Gastrocnemius medialis (tissue), 4 donors: Measurements from ENCODE around the gene SPTBN5. TPM values are rescaled to one million over a fixed set of nuclear protein-coding genes. Genes with fewer than 3 reads are reported as not detected.

Experiments used
- ATAC-seq, 2 donors: fragments of 150-250 bp; one replicate each; pipeline ENCODE4 v1.9.1; 2016
- DNase-seq, 2 donors: peaks; one replicate each; pipeline ENCODE4 v3.0.0-alpha.2; 2019
- H3K27ac ChIP-seq, 4 donors: fragments of 200-600 bp; sonication (generic); 1 replicate in 1 of 4; 2 replicates in 3 of 4; pipeline ENCODE4 v1.5.1; 2016 to 2018; ENCODE audit warnings: mild to moderate bottlenecking in 2 of 4, moderate library complexity in 1 of 4
- H3K27me3 ChIP-seq, 3 donors: fragments of 200-600 bp; sonication (generic) in 2 of 3; 1 replicate in 1 of 3; 2 replicates in 2 of 3; pipeline versions ENCODE4 v1.5.1 to v1.6.0; 2016 to 2019; ENCODE audit warnings: mild to moderate bottlenecking in 1 of 3, moderate library complexity in 1 of 3
- H3K36me3 ChIP-seq, 2 donors: fragments of 200-600 bp; sonication (generic) in 1 of 2; one replicate each; pipeline ENCODE4 v1.5.1; 2017 to 2018
- H3K4me1 ChIP-seq, 2 donors: fragments of 200-600 bp; sonication (generic) in 1 of 2; one replicate each; pipeline ENCODE4 v1.5.1; 2016 to 2017; ENCODE audit warnings: mild to moderate bottlenecking in 2 of 2
- H3K4me3 ChIP-seq, 4 donors: fragments of 200-600 bp; sonication (generic) in 3 of 4; 1 replicate in 1 of 4; 2 replicates in 3 of 4; pipeline ENCODE4 v1.5.1; 2016 to 2019; ENCODE audit warnings: mild to moderate bottlenecking in 2 of 4
- H3K9me3 ChIP-seq, 3 donors: fragments of 200-600 bp; sonication (generic) in 2 of 3; 1 replicate in 1 of 3; 2 replicates in 2 of 3; pipeline ENCODE4 v1.5.1; 2016 to 2019
- CTCF ChIP-seq, 5 experiments: fragments of 450-650 bp in 3 of 5; fragments of 200-600 bp in 2 of 5; sonication (generic) in 2 of 5; IDR thresholded peaks in 4 of 5; conservative IDR thresholded peaks in 1 of 5; 1 replicate in 4 of 5; 2 replicates in 1 of 5; pipeline ENCODE4 v1.5.1; 2016 to 2019; ENCODE audit warnings: antibody characterized with exemption in 5 of 5, mild to moderate bottlenecking in 3 of 5, moderate library complexity in 3 of 5
- POLR2A ChIP-seq, 2 donors: fragments of 450-650 bp; IDR thresholded peaks; one replicate each; pipeline ENCODE4 v1.6.1; 2017; ENCODE audit warnings: antibody characterized with exemption in 2 of 2, mild to moderate bottlenecking in 2 of 2, moderate library complexity in 2 of 2
- in situ Hi-C, 4 donors: fragments of 200-750 bp; cut with MboI; loops; one replicate each; pipeline versions ENCODE4 v1.15.0 to v1.8.0; 2017; ENCODE audit warnings: low sequenced_read_pairs in 4 of 4
- intact Hi-C: fragments of 100-400 bp; cut with DNase I; formaldehyde crosslinking; loops from one replicate; pipeline ENCODE4 v1.15.1; 2023; ENCODE audit warnings: low total_unique reads
- total RNA-seq, 4 donors: library from RNA; depleted of rRNA; stranded (reverse); fragments of >200 nt; gene quantifications; one replicate each; pipeline versions ENCODE4 v1.1.0 to v1.2.3, GENCODE V29; 2016

Gene SPTBN5
- total RNA-seq, 4 donors from 2014 or later, result 0.03 to 0.05 (median 0.04) TPM; not detected in 1

- ATAC-seq, result no peak
- intact Hi-C loops (no loop called here), in situ Hi-C loops (no loop called here)
- no peak for DNase-seq
- Histone ChIP-seq H3K27me3 (no peaks in the 10 kb centered on the region), H3K36me3 (peaks cover 0 to 10% of the 10 kb centered on the region in 2 donors), H3K4me3 (no peak overlapping the region), H3K4me1 (peaks cover 24 to 28% of the 10 kb centered on the region in 2 donors), H3K9me3 (no peaks in the 10 kb centered on the region), H3K27ac (no peak overlapping the region)
- no peak for TF ChIP-seq POLR2A (IDR thresholded peaks at IDR 0.05)
- no peak for TF ChIP-seq CTCF (IDR thresholded peaks at IDR 0.05 in 4 of 5, conservative IDR thresholded peaks at IDR 0.05 in 1 of 5)
Observed at GRCh38 chr15:41911691-41912345, 18.0 kb upstream of the SPTBN5 start.

GRCh38 chr15:41908736-41909461, 15.0 kb upstream of the SPTBN5 start:
- DNase-seq (no peak), ATAC-seq (no peak)
- in situ Hi-C loops, result no loop called here
- intact Hi-C loops, result no loop called here
- no peak overlapping the region for H3K27ac ChIP-seq
- peaks cover 0 to 10% of the 10 kb centered on the region in 2 donors for H3K36me3 ChIP-seq
- no peaks in the 10 kb centered on the region for H3K9me3 ChIP-seq
- H3K4me3 ChIP-seq, result no peak overlapping the region
- no peaks in the 10 kb centered on the region for H3K27me3 ChIP-seq
- no peak for TF ChIP-seq POLR2A (IDR thresholded peaks at IDR 0.05)
- TF ChIP-seq CTCF (IDR thresholded peaks at IDR 0.05 in 4 of 5, conservative IDR thresholded peaks at IDR 0.05 in 1 of 5), result no peak
- H3K4me1 ChIP-seq, result peaks cover 7 to 12% of the 10 kb centered on the region in 2 donors

GRCh38 chr15:41907141-41907540, 13.3 kb upstream of the SPTBN5 start:
- no peaks in the 10 kb centered on the region for H3K27me3 ChIP-seq
- H3K4me3 ChIP-seq, result no peak overlapping the region
- H3K27ac ChIP-seq, result no peak overlapping the region
- peaks cover 0 to 10% of the 10 kb centered on the region in 2 donors for H3K36me3 ChIP-seq
- ATAC-seq (no peak), DNase-seq (no peak)
- intact Hi-C loops, result no loop called here
- in situ Hi-C loops, result no loop called here
- H3K9me3 ChIP-seq, result no peaks in the 10 kb centered on the region
- no peak for TF ChIP-seq POLR2A (IDR thresholded peaks at IDR 0.05)
- TF ChIP-seq CTCF (IDR thresholded peaks at IDR 0.05 in 4 of 5, conservative IDR thresholded peaks at IDR 0.05 in 1 of 5), result no peak
- peaks cover 7 to 11% of the 10 kb centered on the region in 2 donors for H3K4me1 ChIP-seq

- TF ChIP-seq POLR2A (IDR thresholded peaks at IDR 0.05), result no peak
- no peak for TF ChIP-seq CTCF (IDR thresholded peaks at IDR 0.05 in 4 of 5, conservative IDR thresholded peaks at IDR 0.05 in 1 of 5)
- H3K27me3 ChIP-seq, result no peaks in the 10 kb centered on the region
- peaks cover 0 to 10% of the 10 kb centered on the region in 2 donors for H3K36me3 ChIP-seq
- H3K4me3 ChIP-seq, result no peak overlapping the region
- H3K9me3 ChIP-seq, result no peaks in the 10 kb centered on the region
- in situ Hi-C loops (no loop called here), intact Hi-C loops (no loop called here)
- no peak overlapping the region for H3K27ac ChIP-seq
- DNase-seq, result no peak
- H3K4me1 ChIP-seq, result peaks cover 7 to 11% of the 10 kb centered on the region in 2 donors
- ATAC-seq, result no peak
Observed at GRCh38 chr15:41906608-41907007, 12.8 kb upstream of the SPTBN5 start.
